ENCODE data around the gene OSTF1.
A peak's percentile ranks its signal among the peaks of the same experiment; 100 is the strongest.

Gene OSTF1

GRCh38 chr9:75111019-75111622, 22.8 kb downstream of the OSTF1 start:
- peak overlapping the region in 8 of 21 experiments; percentile 26 to 67 (median 49) for H3K27ac ChIP-seq
- no peak overlapping the region for H3K4me3 ChIP-seq

GRCh38 chr9:75112789-75113188, 24.5 kb downstream of the OSTF1 start:
- peak overlapping the region in 2 of 21 experiments; percentile 14 to 15 for H3K27ac ChIP-seq
- no peak overlapping the region for H3K4me3 ChIP-seq

DNA sequence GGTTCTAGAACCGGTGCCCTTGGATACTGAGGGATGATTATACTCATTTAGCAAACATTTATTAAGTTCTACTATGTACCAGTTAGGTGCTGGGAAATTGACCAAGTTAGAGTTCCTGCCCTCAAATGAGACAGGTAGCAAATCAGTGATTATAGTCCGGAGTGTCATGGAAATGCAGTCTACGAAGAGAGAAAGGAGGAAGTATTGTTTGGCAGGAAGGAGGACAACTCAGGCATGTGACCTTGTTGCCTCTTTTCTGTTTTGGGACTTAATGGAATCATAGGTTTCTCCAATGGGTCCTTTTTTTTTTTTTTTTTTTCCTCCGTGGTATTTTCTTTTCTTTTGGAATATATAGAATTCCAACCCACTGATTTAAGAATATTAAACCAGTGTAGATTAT, 28.0 kb downstream of the OSTF1 start:
- H3K4me3 ChIP-seq, result no peak overlapping the region
- H3K27ac ChIP-seq, result no peak overlapping the region

DNA sequence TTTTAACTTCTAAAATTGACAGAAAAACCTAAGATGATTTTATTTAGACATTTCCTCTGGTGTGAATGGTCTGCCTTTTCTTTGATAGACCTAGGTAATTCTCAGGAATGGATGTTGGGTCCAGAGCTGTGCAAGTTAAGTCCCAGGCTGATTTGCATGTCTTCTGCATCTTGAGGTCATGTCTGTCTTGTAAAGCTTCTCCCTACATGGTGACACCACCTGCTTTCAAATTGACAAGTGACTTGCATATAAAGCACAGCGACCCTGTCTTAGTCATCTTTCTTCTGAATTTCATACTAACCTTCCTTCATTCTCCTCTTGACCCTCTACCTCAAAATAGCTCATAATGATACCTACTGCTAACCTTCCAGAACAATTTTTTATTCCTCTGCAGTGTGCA, 29.2 kb downstream of the OSTF1 start:
- Histone ChIP-seq H3K4me3 (no peak overlapping the region), H3K27ac (no peak overlapping the region)

GRCh38 chr9:75120686-75121085, 32.4 kb downstream of the OSTF1 start:
- no peak overlapping the region for H3K27ac ChIP-seq
- no peak overlapping the region for H3K4me3 ChIP-seq

GRCh38 chr9:75121914-75122558, 33.7 kb downstream of the OSTF1 start:
- H3K27ac ChIP-seq, result peak overlapping the region in 1 of 21 experiments; percentile 7
- H3K4me3 ChIP-seq, result no peak overlapping the region

GRCh38 chr9:75123696-75124095, 35.4 kb downstream of the OSTF1 start:
- no peak overlapping the region for H3K4me3 ChIP-seq
- no peak overlapping the region for H3K27ac ChIP-seq

GRCh38 chr9:75128535-75128934, 40.2 kb downstream of the OSTF1 start:
- Histone ChIP-seq H3K27ac (no peak overlapping the region), H3K4me3 (no peak overlapping the region)

- Histone ChIP-seq H3K27ac (peak overlapping the region in 2 of 21 experiments; percentile 40 to 41), H3K4me3 (no peak overlapping the region)
Measured at GRCh38 chr9:75130172-75130571, 41.9 kb downstream of the OSTF1 start.

DNA sequence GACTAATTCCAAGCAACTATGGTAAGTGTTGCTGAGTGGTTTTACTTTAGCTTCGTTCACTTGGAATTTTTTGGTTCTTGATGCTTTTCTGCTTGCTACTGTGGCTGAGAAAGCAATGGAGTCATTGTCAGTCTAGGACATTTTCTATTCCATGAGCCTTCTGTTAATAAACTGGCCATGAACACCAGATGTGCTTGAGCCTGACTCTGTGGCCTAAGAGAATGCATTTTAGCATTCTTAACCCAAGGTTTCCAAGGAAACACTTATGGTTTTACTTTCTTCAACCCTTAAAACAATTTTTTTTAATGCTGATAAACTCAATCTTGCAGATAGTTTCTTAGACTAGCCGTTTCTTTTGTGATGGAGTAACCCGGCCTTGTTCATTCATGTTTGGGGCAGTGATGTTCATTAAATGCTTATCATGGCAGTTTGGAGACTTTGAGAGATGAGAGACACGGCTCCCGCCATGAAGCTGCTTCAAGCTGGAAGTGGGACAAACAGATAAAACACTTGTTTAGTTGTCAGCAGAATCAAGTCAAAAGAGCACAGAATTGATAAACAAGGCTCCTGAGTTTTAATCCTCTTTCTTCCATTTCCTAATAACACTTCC, 42.4 kb downstream of the OSTF1 start:
- Histone ChIP-seq H3K27ac (peak overlapping the region in 2 of 21 experiments; percentile 40 to 41), H3K4me3 (no peak overlapping the region)

DNA sequence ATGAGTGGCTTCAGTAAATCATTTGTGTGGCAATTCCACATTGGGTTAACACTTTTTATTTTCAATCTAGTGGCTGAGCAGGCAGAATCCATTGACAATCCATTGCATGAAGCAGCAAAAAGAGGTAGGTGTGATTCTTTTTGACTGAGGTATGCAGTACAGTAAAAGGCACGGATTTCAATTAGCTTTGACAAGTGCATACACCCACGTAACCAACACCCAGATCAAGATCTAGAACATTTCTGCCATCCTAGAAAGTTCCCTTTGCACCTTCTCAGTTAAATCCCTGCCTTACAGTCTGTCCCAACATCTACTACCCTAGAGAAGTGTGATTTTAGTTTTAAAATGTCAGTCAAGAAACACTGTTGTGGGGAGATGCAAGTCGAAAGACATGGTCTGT, 43.4 kb downstream of the OSTF1 start:
- Histone ChIP-seq H3K4me3 (no peak overlapping the region), H3K27ac (no peak overlapping the region)

DNA sequence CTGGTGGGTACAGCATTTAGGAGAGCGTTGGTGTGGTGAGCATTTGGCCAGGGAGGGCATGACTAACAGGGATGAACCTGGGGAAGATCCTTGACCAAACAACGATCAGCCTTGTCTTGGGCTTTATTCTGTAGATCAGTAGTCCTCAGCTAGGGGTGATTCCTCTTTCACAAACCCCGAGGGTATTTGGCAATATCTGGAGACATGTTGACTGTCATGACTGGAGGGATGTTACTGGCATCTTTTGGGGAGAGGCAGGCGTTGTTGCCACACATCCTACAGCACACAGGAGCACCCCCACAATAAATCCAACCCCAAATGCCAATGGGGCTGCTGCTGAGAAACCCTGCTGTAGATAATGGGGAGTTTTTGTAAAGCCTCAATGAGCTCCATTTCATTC, 43.9 kb downstream of the OSTF1 start:
- no peak overlapping the region for H3K27ac ChIP-seq

GRCh38 chr9:75133396-75133795, 45.1 kb downstream of the OSTF1 start:
- Histone ChIP-seq H3K4me3 (no peak overlapping the region), H3K27ac (no peak overlapping the region)

More for the DNA sequence above, 43.9 kb downstream of the OSTF1 start:
- no peak overlapping the region for H3K4me3 ChIP-seq

DNA sequence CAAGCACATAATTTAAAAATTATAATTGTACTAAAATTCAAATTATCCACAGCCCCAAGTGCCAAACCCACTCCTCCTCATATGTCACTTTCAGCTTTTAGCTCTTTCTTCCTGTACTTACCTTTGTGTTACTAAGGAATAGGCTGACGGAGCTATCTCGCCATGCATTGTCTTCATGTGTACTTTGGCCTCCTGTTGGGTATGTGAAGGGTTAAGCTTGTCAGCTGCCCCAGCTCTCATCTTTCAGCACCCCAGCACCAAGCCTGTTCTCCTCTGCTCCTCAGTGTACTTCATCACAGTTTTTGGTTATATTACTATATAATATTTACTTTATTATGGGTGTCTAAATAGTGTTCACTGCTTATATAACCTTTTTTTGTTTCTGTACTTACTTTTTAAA, 46.2 kb downstream of the OSTF1 start:
- Histone ChIP-seq H3K4me3 (no peak overlapping the region), H3K27ac (no peak overlapping the region)

DNA sequence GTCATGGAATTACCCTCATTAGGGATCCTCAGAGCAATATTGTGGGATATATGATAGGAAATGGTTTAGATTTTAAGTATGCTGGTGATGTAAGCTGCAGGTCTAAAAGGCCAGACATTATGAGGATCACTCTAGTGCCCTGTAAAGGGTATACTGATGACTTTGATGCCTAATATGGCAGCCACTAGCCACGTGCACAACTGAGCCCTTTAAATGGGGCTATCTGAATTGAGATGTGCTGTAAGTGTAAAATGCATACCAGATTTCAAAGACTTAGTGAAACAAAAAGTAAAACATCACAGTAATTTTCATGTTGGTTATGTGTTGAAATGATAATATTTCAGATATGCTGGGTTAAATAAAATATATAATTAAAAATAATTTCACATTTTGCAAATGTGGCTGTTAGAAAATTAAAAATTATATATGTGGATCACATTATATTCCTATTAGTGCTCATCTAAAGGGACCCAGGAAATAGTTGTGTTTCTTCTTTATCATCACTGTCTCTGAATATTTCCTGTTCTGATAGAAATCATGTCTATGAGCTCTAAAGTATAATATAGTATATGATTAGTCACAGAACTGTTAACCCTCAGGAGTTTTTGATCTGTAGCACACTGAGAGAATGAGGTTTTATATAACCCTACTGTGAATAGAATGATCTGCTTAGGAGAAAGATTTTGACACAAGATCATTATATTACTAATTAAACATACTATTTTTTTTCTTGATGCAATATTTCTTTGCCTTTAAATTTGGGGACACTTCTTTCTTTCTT, 50.1 kb downstream of the OSTF1 start:
- Histone ChIP-seq H3K27ac (peak overlapping the region in 1 of 21 experiments; percentile 72), H3K4me3 (no peak overlapping the region)

- no peak overlapping the region for H3K4me3 ChIP-seq
- peak overlapping the region in 1 of 21 experiments; percentile 72 for H3K27ac ChIP-seq
Measured at GRCh38 chr9:75139201-75139600, 50.9 kb downstream of the OSTF1 start.

GRCh38 chr9:75140261-75140660, 51.9 kb downstream of the OSTF1 start:
- Histone ChIP-seq H3K4me3 (no peak overlapping the region), H3K27ac (peak overlapping the region in 1 of 21 experiments; percentile 72)

DNA sequence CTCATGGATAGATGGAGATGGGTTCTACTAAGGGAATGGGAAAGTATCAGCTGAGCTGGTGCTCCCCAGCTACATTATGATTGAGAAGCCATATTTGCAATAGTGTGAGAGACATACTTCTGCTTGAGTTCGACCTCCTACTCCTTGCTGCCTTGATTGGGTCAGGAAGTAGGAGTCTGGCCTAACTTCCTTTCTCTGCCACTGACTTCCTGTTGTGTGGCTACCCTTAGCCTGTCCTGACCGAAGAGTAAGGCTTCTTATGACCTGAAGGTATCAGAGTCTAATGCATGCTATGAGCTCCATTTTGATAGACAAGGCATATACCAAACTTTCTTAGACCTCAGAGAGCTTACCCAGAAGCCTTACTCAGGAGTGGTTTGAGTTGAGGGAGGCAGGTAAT, 53.9 kb downstream of the OSTF1 start:
- peak overlapping the region in 6 of 21 experiments; percentile 6 to 58 (median 26) for H3K27ac ChIP-seq
- H3K4me3 ChIP-seq, result no peak overlapping the region

DNA sequence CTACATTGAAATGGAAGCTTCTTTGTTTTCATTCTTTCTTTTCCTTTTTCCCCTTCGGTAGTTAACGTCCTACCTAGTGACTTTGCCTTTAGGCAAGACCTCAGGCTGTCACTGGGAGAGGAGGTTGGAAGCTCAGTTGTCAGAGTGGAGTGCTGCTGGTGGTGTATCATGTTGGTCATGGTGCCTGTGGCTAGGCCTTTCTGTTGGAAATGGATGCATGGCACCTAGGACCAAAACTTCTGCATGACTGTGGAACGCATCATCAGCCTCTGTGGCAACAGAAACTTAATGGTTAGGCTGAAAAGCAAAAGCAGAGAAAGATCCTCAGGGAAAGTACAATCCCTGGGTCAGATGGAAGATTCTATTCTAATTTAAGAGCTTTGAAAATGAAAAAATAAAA, 57.9 kb downstream of the OSTF1 start:
- Histone ChIP-seq H3K4me3 (no peak overlapping the region), H3K27ac (peak overlapping the region in 3 of 21 experiments; percentile 2 to 33 (median 16))

DNA sequence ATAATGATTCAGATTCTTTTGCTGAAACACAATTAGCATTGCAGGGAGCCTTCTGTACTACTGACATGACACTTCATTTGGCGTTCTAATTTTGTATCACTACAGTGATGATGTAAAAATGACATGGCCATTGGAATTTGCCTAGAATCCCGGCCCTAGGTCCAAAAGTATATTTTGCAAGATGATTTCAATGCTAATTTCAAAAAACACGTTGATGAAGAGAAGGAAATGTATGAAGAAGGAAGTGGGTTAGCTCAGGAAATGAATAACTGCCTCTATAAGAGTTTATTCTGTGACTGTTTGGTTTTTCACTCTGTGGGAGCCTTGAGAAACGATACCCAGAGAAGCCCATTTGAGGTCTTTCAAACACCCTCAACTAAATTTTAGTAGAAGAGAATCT, 59.3 kb downstream of the OSTF1 start:
- H3K4me3 ChIP-seq, result no peak overlapping the region
- H3K27ac ChIP-seq, result peak overlapping the region in 9 of 21 experiments; percentile 5 to 85 (median 62)
